Activated CD4-positive, alpha-beta T cell treated with anti-CD3 and anti-CD28 coated beads for 24 hours (primary cell): Measurements from ENCODE around the gene DNAH12.
"Not testable (repeated sequence)": the region's sequence is repeated elsewhere in the genome, so short reads cannot be mapped to it uniquely, and the experiment has no call there.

Experiments
- DNase-seq, 2 donors: peaks; one replicate each; pipeline ENCODE4 v3.0.0-alpha.2; 2020; ENCODE audit warnings: low read depth in 2 of 2

DNAH12 gene

DNA sequence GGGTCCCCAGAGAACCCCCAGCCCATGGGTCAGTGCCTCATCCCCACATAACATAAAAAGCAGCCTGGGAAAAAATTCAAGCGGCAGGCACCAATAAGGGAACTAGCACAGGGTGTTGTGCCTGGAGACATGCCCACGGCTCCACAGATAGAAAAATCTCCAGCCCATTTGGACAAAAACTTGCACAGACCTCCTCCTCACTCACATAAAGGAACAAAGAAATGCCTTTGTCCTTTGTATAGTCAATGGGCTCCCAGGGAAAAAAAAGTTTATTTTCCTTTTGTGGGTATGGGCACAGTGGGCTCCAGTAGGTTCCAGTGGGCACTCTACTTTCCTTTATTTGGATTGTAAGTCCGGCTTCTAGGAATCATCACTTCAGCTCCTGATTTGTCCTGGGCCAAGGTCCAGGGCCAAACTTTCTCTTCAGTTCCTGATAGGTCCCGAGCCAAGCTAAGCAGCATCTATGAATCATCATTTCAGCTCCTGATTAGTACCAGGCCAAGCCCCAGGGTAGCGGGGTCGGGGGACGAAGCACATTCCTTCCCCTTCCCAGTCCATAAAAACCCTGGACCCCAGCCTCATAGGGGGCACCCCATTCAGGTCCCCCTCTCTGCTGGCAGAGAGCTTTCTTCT is 1.6 kb upstream of the DNAH12 start:
- no peak for DNase-seq

DNA sequence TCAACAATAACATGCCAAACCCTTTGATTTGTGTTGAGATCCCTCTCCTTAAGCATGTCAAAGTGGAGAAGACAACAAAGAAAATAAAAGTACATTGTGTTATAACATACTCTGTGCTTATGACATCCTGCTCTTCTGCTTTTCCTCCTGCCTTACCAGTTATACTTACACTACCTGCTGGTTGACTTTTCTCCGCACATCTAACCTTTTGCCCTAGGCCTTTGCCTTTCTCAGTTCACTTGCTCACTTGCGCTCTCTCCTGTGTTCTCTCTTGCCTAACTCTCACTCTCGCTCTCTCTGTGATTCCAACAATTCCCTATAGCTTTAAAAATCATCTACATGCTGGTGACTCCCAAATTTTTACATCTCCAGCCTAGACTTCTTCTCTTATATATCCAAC is 5.7 kb downstream of the DNAH12 start:
- DNase-seq = no peak

DNA sequence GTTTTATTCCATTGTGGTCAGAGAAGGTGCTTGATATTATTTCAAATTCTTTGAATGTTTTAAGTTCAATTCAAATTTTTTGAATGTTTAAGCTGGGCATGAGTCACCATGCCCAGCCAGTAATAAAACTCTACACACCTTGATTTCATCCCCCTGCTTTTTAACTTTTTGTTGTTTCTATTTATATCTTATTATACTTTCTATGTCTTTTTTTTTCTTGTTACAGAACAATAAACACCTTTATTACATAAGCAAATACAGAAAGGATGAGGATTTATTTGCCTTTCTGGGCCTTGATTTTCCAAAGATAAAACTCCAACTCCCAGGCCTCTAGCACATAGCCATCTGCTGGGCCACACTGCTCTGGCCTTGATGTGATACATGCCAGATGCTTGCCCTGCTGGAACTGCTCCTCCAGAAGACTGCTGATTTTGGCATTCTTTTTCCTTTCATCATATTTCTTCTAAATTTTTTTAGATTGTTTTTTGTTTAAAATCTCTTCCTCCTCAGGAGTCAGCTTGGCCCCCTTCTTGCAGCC is 14.0 kb downstream of the DNAH12 start:
- DNase-seq = no peak

DNA sequence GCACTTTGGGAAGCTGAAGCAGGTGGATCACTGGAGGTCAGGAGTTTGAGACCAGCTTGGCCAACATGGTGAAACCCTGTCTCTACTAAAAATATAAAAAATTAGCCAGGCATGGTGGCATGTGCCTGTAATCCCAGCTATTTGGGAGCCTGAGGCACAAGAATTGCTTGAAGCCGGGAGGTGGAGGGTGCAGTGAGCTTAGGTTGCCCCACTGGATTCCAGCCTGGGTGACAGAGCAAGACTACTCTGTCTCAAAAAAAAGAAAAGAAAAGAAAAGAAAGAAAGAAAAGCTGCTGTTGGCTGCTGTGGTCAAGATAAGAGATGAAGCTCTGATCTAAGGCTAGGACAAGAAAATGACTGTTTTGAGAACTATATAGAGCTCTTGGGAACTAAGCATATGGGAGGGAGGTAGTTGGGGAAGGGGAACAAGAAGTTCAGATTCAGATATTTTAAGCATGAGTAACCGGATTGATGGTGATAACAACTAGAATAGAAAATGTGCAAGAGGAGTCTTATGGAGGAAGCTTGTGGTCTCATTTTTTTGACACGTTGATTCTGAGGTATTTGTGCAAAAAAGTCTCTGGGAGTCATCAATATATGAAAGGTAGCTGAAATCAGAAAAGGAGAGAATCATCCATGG is 25.7 kb downstream of the DNAH12 start:
- no peak for DNase-seq

DNA sequence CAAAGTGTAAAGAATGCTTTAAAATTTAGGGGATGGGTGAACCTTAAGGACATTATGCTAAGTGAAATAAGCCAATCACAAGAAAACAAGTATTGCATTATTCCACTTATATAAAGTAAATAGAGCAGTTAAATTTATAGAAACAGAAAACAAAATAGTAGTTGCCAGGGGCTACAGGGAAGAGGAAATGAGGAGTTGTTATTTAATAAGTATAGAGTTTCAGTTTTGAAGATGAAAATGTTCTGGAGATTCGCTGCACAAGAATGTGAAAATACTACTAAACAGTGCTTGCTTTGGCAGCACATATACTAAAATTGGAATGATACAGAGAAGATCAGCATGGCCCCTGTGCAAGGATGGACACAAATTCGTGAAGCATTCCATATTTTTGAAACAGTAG is 32.0 kb downstream of the DNAH12 start:
- DNase-seq = no peak

DNA sequence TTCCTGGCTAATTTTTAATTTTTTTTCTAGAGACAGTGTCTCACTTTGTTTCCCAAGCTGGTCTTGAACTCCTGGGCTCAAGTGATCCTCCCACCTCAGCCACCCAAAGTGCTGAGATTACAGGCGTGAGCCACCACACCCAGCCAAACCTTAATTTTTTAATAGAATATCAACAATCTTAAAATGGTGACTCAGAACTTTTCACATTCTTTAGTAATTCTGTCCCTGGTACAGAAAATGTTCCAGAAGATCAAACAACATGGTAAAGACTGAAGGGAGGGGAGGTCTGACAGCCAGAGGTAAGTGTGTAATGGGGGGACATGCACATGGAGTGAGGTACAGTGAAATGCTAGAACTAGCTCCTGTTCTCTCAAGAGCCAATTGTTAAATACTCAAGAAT is 38.2 kb downstream of the DNAH12 start:
- no peak for DNase-seq

DNA sequence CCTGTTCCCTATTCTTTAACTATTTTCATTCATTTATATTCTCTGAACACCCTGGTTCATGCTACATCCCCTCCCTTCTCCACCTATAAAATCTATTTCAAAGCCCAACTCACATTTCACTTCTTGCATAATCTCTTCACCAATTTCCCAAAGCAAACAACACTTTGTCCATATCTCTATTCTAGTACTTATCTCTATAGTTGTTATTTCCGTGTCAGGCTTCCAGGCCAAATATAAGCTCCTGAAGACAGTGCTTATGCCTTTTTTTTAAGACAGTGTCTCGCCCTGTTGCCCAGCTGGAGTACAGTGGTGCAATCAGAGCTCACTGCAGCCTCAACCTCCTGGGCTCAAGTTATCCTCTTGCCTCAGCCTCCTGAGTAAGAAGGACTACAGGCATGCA is 43.6 kb downstream of the DNAH12 start:
- DNase-seq = no peak

DNA sequence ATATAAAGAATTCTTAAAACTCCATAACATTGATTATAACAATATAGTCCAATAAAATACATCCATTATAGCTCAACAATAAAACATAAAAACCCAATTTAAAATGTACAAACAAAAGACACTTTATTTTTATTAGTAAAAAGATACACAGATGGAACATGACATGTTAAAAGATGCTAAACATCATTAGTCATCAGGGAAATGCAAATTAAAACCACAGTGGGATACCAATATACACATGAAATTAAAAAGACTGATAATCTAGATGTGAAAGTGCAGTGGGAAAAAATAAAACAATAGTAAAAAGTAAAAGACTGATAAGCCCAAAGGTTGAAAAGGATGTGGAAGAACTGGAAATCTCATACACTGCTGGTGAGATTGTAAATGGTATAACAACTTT is 46.2 kb downstream of the DNAH12 start:
- DNase-seq = no peak

DNA sequence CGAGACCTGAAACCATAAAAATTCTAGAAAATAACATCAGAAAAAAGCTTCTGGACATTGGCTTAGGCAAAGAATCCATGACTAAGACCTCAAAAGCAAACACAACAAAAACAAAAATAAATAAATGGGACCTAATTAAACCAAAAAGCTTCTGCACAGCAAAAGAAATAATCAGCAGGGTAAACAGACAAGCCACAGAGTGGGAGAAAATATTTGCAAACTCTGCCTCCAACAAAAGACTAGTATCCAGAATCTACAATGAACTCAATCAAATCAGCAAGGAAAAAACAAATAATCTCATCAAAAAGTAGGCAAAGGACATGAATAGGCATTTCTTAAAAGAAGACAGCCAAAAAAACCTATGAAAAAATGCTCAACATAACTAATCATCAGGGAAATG is 59.6 kb downstream of the DNAH12 start:
- DNase-seq = no peak

DNA sequence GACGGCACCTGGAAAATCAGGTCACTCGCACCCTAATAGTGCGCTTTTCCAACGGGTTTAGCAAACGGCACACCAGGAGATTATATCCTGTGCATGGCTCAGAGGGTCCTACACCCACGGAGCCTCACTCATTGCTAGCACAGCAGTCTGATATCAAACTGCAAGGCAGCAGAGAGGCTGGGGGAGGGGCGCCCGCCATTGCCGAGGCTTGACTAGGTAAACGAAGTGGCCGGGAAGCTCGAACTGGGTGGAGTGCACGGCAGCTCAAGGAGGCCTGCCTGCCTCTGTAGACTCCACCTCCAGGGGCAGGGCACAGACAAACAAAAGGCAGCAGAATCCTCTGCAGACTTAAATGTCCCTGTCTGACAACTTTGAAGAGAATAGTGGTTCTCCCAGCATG is 67.0 kb downstream of the DNAH12 start:
- DNase-seq = not testable (repeated sequence)

DNA sequence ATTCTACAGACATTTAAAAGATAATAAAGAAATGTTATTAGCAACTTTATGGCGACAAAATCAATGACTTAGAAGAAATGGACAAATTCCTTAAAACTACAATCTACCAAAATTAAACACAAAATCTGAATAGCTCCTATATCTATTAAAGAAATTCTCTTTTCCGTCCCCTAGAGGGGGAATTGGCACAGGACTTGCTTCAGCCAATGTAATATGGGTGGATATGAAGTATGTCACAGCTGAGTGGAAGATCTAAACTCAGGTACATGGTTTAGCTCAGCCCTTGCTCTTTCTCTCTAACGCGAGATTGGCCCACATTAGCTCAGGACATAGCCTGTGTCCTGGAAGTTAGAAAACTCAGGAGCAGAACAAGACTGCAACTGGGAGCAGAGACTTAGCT is 79.3 kb downstream of the DNAH12 start:
- DNase-seq = no peak

DNA sequence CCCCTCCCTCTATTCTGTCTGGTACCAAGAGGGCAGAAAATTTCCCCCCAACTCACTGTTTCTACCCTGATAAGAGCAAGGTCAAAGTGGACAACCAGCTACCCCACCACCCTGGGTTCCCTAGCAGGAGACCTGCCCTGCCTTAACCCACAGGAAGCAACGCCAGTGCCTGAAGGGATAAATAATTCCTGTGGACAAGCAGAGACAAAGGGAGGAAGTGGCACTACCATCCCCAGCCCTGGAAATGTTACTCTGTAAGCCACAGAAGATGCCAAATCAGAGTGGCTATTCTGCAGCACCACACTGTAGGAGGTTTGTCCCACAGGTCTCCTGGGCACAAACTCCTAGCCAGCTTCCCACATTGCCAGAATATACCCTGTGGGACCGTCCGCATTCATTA is 80.1 kb downstream of the DNAH12 start:
- no peak for DNase-seq

DNA sequence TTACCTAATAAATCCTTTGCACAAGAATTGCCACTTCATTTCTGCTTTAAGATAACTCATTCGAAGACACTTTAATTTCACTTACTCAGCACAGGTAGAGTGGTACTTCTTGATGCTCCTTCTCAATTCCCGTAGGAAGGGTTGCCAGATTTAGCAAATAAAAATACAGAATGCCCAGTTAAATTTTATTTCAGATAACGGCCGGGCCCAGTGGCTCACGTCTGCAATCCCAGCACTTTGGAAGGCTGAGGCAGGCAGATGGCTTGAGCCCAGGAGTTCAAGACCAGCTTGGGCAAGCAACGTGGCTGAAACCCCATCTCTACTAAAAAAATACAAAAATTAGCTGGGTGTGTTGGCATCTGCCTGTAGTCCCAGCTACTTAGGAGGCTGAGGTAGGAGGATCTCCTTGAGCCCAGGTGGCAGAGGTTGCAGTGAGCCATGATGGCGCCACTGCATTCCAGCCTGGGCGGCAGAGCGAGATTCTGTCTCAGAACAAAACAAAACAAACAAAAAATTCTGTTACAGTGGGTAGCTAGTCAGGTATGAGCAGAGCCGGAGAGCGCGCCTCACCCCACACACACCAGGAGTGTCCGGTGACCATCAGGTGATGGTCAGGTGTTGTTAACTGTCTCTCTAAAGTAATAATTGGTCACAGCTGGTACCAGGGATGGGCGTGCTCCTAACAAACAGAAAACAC is 92.8 kb downstream of the DNAH12 start:
- no peak for DNase-seq

DNA sequence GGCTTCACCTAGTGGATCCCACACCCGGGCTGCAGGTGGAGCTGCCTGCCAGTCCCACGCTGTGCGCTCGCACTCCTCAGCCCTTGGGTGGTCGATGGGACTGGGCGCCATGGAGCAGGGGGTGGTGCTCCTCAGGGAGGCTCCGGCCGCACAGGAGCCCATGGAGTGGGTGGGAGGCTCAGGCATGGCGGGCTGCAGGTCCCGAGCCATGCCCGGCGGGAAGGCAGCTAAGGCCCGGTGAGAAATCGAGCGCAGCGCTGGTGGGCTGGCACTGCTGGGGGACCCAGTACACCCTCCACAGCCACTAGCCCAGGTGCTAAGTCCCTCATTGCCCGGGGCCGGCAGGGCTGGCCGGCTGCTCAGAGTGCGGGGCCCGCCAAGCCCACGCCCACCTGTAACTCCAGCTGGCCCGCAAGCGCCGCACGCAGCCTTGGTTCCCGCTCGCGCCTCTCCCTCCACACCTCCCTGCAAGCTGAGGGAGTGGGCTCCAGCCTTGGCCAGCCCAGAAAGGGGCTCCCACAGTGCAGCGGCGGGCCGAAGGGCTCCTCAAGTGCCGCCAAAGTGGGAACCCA is 94.8 kb downstream of the DNAH12 start:
- DNase-seq = not testable (repeated sequence)

DNA sequence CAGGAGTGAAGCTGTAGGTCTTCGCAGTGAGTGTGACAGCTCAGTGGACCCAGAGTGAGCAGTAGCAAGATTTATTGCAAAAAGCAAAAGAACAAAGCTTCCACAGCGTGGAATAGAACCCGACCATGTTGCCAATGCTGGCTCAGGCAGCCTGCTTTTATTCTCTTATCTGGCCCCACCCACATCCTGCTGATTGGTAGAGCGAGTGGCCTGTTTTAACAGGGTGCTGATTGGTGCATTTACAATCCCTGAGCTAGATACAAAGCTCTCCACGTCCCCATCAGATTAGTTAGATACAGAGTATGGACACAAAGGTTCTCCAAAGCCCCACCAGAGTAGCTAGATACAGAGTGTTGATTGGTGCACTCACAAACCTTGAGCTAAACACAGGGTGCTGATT is 95.7 kb downstream of the DNAH12 start:
- DNase-seq = not testable (repeated sequence)

DNA sequence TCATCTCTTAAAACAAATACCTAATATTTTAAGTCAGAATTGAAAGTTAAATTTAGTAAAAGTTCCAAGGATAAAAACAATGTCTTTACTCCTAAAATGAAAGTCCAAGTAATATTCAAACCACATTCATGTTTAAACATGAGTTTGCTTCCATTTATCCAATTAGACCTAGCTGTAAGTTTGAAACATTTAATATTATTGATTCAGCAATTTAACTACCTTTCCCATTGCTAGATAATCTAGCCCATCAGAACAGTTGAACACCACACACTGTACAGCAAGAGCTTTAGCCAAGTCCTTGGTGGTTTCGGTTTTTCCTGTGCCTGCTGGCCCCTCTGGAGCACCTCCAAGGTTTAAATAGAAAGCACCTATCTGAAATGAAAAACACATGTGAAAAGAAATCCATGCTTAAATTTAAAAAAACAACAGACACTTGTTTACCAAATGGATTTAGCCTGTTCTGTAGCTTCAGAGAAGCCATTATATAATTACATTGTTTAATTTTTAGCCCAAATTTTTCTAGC is 97.8 kb downstream of the DNAH12 start:
- no peak for DNase-seq

DNA sequence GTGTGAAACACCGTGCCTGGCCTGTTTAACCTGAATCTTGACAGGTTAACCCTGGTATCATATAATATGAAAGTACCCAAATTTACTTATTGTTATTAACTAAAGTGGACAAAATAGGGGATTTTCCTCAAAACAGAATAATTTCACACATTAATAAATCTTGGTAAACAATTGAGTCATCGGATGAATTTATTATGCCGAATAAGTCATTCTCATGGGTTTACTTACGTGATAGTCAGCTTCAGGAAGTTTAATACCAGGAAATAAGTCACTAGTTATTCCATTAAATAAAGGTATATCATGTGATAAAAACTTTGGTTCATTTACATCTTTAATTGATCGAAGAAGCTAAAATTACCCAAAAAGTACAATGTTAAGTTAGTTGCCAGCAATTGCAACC is 99.7 kb downstream of the DNAH12 start:
- no peak for DNase-seq

DNA sequence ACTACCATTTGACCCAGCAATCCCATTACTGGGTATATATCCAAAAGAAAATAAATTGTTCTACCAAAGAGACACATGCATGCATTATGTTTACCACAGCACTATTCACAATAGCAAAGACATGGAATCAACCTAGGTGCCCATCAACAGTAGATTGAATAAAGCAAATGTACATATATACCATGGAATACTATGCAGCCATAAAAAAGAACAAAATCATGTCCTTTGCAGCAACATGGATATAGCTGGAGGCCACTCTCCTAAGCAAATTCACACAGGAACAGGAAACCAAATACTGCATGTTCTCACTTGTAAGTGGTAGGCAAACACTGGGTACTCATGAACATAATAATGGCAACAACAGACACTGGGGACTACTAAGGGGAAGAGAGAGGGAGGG is 104.0 kb downstream of the DNAH12 start:
- DNase-seq = not testable (repeated sequence)

DNA sequence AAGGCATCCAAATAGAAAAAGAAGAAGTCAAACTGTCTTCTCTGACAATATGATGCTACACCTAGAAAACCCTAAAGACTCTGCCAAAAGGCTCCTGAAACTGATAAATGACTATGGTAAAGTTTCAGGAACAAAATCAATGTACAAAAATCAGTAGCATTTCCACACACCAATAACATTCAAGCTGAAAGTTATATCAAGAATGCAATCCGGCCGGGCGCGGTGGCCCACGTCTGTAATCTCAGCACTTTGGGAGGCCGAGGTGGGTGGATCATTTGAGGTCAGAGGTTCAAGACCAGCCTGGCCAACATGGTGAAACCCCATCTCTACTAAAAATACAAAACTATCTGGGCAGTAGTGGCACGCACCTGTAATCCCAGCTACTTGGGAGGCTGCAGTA is 105.7 kb downstream of the DNAH12 start:
- DNase-seq = not testable (repeated sequence)

DNA sequence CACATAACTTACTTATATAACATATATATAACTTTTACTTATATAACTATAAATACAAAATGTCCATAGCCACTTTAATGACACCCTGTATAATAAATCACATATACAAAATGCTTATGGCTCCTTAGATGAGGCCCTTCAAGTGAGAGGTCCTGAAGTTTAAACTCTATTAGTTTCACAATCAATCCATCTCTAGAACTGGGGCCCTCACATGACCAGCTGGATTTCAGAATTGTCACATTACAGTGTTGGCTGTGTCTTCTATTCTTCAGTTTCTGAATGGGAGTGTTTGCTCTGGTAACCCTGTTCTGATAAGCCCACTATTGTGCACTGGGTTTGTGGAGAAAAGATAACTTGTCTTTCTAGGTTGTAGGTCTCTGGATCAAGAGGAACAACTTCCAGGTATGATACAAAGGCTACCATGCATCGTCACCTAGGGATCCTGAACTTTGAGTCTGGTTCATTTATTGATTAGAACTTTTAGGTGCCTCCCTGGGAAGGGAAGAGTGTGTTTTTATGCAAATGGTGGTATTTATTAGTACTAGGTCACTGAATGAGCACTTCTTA is 107.9 kb downstream of the DNAH12 start:
- no peak for DNase-seq

DNA sequence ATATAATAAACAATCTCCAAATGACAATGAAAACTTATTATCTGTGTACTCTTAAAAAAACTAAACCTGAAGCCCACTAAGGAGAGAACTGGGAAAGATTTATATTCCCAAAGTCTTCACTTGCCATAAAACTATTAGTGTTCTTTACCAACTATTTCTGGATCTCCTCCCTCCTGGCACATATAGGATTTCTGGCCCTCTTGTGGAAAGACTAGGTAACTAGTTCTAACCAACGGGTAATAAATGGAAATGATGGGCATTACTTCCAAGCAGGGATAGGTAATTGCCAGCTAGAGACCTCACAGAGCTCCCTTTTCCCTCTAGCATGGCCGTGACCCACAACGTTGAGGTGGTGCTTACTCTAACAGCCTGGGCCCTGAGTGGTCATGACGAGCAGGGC is 110.1 kb downstream of the DNAH12 start:
- no peak for DNase-seq

DNA sequence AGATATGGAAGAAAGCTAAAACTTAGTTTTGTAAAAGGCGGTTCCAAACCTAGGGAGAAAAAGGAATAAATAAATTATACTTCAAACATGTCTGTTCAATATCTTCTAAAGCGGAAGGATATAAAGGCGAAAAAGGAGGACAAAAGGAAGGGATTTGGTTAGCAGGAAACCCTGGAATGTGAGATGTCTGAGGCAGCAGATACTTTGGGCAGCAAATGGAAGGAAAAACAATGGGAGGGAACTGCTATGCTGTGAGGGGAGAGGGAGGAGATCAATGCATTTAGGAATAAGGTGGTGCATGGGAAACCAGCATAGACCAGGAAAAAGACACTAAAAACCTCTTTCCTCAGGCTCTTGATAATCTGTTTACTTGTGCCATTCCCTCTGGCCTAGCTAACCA is 120.8 kb downstream of the DNAH12 start:
- DNase-seq = no peak
